Stimulated activated memory B cell treated with anti-CD40 and anti-IgM and Interleukin-4, amounts not matched to agents 10 μg/mL and 1 μg/mL and 100 μg/mL, for 72 hours (primary cell): ENCODE data around the gene EIF5A.

ENCODE experiments used
- ATAC-seq: fragments of 150-1000 bp; cut with Tn5 transposase; 2 replicates; pipeline ENCODE4 v1.10.0; 2021
- H3K27ac Mint-ChIP-seq: one replicate; pipeline ENCODE4 v1.8.0; 2022; ENCODE audit warnings: mild to moderate bottlenecking, mixed read lengths
- H3K27me3 Mint-ChIP-seq: one replicate; pipeline ENCODE4 v1.8.0; 2022; ENCODE audit warnings: mixed read lengths
- H3K36me3 Mint-ChIP-seq: one replicate; pipeline ENCODE4 v1.8.0; 2022; ENCODE audit warnings: mixed read lengths
- H3K4me1 Mint-ChIP-seq: one replicate; pipeline ENCODE4 v1.8.0; 2022; ENCODE audit warnings: mixed read lengths
- H3K4me3 Mint-ChIP-seq: one replicate; pipeline ENCODE4 v1.8.0; 2022; ENCODE audit warnings: mild to moderate bottlenecking, moderate library complexity, mixed read lengths
- H3K9me3 Mint-ChIP-seq: one replicate; pipeline ENCODE4 v1.8.0; 2022; ENCODE audit warnings: mixed read lengths

The EIF5A gene

DNA sequence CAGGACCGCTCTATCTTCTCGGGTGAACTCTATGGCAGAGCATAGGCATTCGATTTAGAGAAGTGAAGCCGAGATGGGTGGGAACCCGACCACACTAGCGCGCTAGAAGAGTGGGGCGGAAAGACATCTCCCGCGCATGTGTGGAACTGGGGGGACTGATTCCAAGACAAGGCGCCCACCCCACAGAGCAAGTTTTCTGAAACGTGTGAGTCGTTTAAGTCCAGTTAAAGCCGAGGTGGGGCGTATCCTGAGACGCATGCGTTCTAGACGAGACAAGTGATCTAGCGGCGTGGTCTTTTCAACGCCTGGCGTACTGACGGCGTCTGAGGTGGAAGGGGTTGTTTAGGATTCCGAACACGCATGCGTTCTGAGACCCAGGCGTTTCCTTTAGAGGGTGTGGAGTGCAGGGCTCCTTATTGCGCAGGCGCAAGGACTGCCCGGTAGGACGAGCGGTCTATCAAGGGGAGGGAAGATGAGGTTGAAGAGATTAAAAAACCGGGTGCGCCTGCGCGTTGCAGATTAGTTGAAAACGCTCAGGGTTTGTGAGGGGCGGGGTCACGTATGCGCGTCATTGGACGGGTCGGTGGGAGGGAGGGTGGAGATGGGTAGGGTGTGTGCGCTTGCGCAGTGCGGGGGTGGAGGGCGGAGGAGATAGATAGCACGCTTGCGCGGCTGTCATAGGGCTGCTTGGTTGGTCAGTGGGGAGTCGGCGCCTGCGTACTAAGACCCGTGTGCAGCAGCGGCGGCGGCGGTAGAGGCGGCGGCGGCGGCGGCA lies at the start of gene EIF5A:
TSS of gene EIF5A (plus strand) at position 718 of the 775 bp plus-strand sequence. CDS start 2,008 bp downstream, outside the sequence.
- H3K27me3 Mint-ChIP-seq, result no peaks in the 10 kb centered on the region
- ATAC-seq, result peak; percentile 90
- H3K36me3 Mint-ChIP-seq, result peaks cover 36% of the 10 kb centered on the region
- H3K27ac Mint-ChIP-seq, result peak within 1 kb of the TSS; percentile 93
- peaks cover 32% of the 10 kb centered on the region for H3K4me1 Mint-ChIP-seq
- peak within 1 kb of the TSS; percentile 80 for H3K4me3 Mint-ChIP-seq
- H3K9me3 Mint-ChIP-seq, result no peaks in the 10 kb centered on the region

DNA sequence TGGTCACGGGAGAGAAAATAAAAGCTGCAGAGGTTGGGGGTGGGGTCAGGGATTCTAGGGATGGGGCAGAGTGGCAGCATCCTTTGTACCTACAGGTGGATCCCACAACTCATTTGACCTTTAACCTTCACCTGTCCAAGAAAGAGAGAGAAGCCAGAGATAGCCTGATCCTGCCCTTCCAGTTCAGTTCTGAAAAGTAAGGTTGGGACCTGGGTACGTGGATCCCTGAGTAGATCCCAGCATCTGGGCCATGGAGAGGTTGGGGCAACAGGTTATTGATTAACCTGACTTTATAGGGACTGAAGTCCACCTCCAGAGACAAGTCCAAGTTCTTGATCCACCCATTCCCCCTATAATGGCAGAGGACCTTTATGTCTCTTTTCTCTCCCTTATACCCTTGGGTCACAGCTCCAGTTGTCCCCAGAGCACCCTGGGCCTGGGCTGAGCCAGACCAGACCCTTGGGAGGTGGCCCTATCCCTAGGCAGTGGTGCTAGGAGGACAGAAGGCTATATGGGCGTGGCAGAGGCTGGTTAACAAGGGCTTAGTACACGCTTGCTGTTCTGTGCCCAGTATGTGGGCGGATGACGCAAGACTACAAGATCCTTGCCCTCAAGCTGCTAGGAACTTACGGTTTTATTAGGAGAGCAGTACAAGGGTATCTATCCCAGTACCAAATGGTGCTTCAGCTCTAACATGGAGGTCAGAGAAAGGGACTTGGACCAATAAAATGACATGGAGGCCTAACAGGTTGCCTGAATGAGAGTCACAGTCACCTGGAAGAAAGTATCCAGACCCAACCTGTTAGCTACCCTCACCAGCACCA lies 48.5 kb upstream of the EIF5A start:
- peaks cover 29% of the 10 kb centered on the region for H3K4me1 Mint-ChIP-seq
- peaks cover 17% of the 10 kb centered on the region for H3K27me3 Mint-ChIP-seq
- no peak for ATAC-seq
- H3K4me3 Mint-ChIP-seq, result no peak overlapping the region
- no peaks in the 10 kb centered on the region for H3K9me3 Mint-ChIP-seq
- no peak overlapping the region for H3K27ac Mint-ChIP-seq
- H3K36me3 Mint-ChIP-seq, result peaks cover 22% of the 10 kb centered on the region

DNA sequence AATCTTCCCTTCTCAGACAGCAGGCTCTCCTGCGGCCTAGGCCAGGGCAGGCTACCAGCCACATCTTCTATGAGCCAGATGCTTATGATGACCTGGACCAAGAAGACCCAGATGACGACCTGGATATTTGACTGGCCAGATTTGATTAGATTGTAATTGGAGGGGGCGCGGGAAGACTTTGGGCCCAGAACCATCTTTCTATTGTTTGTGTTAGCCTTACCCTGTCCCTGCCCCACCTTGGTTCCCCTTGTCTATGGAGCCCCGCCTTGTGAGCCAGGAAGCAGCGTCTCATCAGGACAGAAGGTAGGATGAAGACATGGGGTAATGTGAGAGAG lies 47.9 kb upstream of the EIF5A start:
- ATAC-seq, result no peak

DNA sequence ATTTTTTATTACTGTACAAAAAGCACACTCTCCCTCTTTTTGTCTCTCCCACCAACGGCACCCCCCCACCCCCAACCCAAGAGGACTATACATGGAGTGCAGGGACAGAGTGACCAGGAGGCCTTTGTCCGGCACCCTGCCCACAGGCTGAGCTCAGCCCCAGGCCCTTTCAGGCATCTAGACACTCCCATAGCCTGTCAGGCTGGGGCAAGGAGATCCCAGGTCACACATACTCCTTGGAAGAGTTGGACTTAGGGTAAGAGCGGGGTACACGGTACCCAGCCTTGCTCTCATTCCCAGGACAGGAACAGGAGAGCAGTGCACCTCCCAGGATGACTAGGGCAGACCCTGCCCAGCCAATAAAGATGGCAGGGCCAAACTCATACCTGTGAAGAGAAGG lies 47.3 kb upstream of the EIF5A start:
- peaks cover 22% of the 10 kb centered on the region for H3K27me3 Mint-ChIP-seq
- no peak for ATAC-seq
- H3K9me3 Mint-ChIP-seq, result no peaks in the 10 kb centered on the region
- peaks cover 26% of the 10 kb centered on the region for H3K4me1 Mint-ChIP-seq
- H3K4me3 Mint-ChIP-seq, result no peak overlapping the region
- peaks cover 16% of the 10 kb centered on the region for H3K36me3 Mint-ChIP-seq
- H3K27ac Mint-ChIP-seq, result no peak overlapping the region

More for the DNA sequence above, 47.9 kb upstream of the EIF5A start:
- Mint-ChIP-seq H3K4me3 (no peak overlapping the region), H3K4me1 (peaks cover 31% of the 10 kb centered on the region), H3K36me3 (peaks cover 21% of the 10 kb centered on the region), H3K27ac (no peak overlapping the region), H3K9me3 (no peaks in the 10 kb centered on the region), H3K27me3 (peaks cover 22% of the 10 kb centered on the region)

DNA sequence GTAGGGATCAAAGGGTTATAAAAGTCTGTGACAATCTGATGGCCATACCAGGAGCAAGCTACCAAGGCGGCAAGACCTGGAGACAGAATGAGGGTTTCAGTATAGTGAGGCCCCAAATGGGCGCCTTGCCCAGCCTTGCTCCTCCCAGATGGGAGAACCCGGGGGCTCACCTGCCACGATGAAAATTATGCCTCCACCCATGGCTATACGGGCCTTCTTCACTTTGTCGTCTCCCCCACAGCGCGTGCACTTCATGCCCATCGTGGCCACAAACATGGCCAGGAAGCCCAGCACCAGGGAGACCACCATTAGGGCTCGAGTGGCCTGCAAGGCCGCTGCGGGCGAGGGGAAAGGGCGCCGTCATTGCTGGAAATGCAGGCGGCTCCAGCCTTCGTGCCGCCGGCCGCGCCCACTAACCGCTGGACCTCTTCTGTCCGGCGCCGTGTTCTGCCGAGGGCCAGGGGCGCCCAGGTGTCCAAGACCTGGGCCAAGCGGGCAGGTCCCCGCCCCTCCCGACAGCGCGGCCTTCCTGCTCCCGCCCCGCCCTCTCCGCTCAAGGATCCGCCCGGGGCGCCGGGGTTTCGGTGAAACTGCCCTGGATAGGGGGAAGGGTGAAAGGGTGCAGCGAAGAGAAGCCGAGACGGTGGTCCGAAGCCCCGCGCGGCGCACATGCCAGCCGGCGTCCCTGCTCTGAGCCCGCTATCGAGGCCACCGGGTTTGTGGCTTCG lies 46.6 kb upstream of the EIF5A start:
- peak; percentile 68 for ATAC-seq
- H3K36me3 Mint-ChIP-seq, result peaks cover 16% of the 10 kb centered on the region
- H3K4me1 Mint-ChIP-seq, result peaks cover 26% of the 10 kb centered on the region
- peak overlapping the region; percentile 63 for H3K27ac Mint-ChIP-seq
- H3K4me3 Mint-ChIP-seq, result peak overlapping the region; percentile 72
- peaks cover 24% of the 10 kb centered on the region for H3K27me3 Mint-ChIP-seq
- H3K9me3 Mint-ChIP-seq, result no peaks in the 10 kb centered on the region

DNA sequence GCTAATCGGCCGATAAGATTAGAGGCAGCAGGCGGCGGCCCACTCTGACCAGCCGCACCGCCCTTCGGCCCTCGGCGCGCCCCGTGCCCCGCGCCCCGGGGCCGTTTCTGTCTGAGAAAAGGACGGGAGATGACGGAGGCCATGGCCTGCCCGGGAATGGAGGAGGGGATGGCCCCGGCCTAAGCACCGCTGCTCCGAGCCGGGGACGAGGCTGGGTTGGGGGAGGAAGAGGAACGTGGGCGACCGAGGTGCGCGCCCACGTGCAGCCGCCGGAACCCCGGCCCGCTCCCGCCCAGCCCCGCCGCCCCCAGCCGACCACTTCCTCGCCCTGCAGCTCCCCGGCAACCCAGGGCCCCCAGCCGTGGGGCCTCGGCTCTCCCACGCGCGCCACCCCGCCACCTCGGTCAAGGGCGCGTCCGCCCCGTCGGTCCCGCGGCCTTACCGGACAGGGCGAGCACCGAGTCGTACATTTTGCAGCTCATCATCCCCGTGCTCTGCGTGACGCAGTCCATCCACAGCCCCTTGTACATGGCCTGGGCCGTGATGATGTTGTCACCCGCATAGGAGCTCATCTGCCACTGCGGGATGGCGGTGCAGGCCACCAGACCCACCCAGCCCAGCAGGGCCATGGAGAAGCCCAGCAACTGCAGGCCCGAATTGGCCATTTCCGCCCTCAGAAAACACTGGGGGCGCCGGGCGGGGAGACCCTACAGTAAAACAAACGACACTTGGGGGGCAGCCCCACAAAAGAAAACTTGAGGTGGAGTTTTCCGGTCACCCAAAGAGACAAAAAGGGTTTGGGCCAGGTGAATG lies 45.8 kb upstream of the EIF5A start:
- Mint-ChIP-seq H3K4me1 (peaks cover 26% of the 10 kb centered on the region), H3K27ac (peak overlapping the region; percentile 63), H3K9me3 (no peaks in the 10 kb centered on the region), H3K4me3 (peak overlapping the region; percentile 72), H3K27me3 (peaks cover 31% of the 10 kb centered on the region), H3K36me3 (peaks cover 9% of the 10 kb centered on the region)
- ATAC-seq, result peak; percentile 62

DNA sequence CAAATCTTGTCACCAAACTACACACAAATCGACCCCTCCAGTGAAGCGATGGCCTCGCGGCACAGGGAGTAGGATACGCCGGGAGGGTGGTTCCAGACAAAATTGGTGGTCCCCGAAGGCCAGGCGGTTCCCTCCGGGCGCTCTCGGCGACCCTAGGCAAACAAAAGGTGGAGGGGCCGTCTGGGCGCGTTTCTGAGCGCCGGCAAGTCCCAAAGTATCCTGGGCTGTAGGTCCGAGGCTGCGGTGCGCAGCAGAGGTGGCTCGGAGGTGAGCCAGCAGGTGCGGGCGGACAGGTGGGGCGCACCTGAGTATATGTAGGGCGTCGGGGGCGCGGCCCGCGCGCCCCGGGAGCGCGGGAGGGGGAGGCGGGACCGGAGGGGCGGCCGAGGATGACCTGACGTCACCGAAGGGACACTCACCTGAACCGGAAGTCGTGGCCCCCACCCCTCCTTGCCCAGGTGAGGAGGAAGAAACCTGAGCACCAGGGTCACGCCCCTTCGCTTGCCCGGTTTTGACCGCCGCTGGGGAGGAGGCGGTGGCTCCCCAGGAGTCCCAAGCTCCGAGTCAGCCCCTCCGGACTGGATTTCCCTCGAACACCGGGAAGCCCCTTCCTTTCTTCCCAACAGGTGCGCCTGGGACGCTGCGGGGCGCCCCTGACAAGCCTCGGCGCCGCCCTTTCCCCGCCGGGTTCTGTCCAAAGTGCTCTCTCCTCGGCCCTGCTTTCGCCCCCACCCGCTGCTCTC lies 45.1 kb upstream of the EIF5A start, which contains the start of gene CLDN7:
TSS of gene CLDN7 (minus strand) at position 287 of the 743 bp plus-strand sequence. CDS start 435 bp downstream, outside the sequence.
- ATAC-seq, result no peak
- Mint-ChIP-seq H3K36me3 (peaks cover under 1% of the 10 kb centered on the region), H3K27me3 (peaks cover 37% of the 10 kb centered on the region), H3K27ac (peak within 1 kb of the TSS; percentile 63), H3K9me3 (no peaks in the 10 kb centered on the region), H3K4me3 (peak within 1 kb of the TSS; percentile 72), H3K4me1 (peaks cover 26% of the 10 kb centered on the region)

- H3K4me3 Mint-ChIP-seq, result peak overlapping the region; percentile 55
- H3K9me3 Mint-ChIP-seq, result no peaks in the 10 kb centered on the region
- peaks cover 26% of the 10 kb centered on the region for H3K4me1 Mint-ChIP-seq
- H3K36me3 Mint-ChIP-seq, result no peaks in the 10 kb centered on the region
- H3K27me3 Mint-ChIP-seq, result peaks cover 37% of the 10 kb centered on the region
- no peak for ATAC-seq
- peak overlapping the region; percentile 38 for H3K27ac Mint-ChIP-seq
Measured at GRCh38 chr17:7262935-7263800, 44.3 kb upstream of the EIF5A start.

GRCh38 chr17:7263801-7264078 lies 43.7 kb upstream of the EIF5A start:
- H3K27me3 Mint-ChIP-seq, result peaks cover 37% of the 10 kb centered on the region
- H3K9me3 Mint-ChIP-seq, result no peaks in the 10 kb centered on the region
- H3K4me3 Mint-ChIP-seq, result no peak overlapping the region
- no peaks in the 10 kb centered on the region for H3K36me3 Mint-ChIP-seq
- no peak for ATAC-seq
- H3K27ac Mint-ChIP-seq, result no peak overlapping the region
- H3K4me1 Mint-ChIP-seq, result peaks cover 26% of the 10 kb centered on the region

DNA sequence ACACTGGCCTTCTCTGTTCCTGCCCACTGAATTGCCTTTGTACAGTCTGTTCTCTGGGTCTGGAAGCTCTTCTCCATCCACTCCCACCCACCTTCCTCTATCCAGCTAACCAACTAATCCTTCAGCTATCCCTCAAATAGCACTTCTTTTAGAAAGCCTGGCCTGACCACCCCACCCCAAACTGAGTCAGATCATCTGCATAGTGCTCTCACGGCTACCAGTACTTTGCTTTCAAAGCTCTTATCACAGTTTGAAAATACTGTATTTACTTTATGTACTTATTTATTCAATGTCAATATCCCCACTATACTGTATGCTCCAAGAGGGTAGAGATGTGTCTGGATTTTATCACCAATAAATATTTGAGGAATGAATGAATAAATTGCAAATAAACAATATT lies 40.6 kb upstream of the EIF5A start:
- Mint-ChIP-seq H3K4me1 (peaks cover 24% of the 10 kb centered on the region), H3K36me3 (no peaks in the 10 kb centered on the region), H3K27me3 (peaks cover 47% of the 10 kb centered on the region), H3K9me3 (no peaks in the 10 kb centered on the region), H3K4me3 (no peak overlapping the region), H3K27ac (no peak overlapping the region)
- no peak for ATAC-seq

- Mint-ChIP-seq H3K9me3 (no peaks in the 10 kb centered on the region), H3K4me1 (peaks cover 39% of the 10 kb centered on the region), H3K27me3 (peaks cover 25% of the 10 kb centered on the region), H3K4me3 (no peak overlapping the region), H3K36me3 (no peaks in the 10 kb centered on the region), H3K27ac (no peak overlapping the region)
- no peak for ATAC-seq
Measured at GRCh38 chr17:7279448-7279847, 28.0 kb upstream of the EIF5A start.

GRCh38 chr17:7280519-7281073 lies 26.8 kb upstream of the EIF5A start:
- Mint-ChIP-seq H3K9me3 (no peaks in the 10 kb centered on the region), H3K36me3 (no peaks in the 10 kb centered on the region), H3K27ac (peak overlapping the region; percentile 0), H3K4me1 (peaks cover 39% of the 10 kb centered on the region), H3K27me3 (peaks cover 35% of the 10 kb centered on the region), H3K4me3 (peak overlapping the region; percentile 86)
- peak; percentile 81 for ATAC-seq
